Islet precursor cell (in vitro differentiated cells): ENCODE results near the gene HSPB2.
"Not testable (repeated sequence)": the region's sequence is repeated elsewhere in the genome, so short reads cannot be mapped to it uniquely, and the experiment has no call there.

Experiments used
- DNase-seq: peaks from one replicate; pipeline ENCODE4 v3.0.0-alpha.2; 2018

HSPB2 gene

GRCh38 chr11:111912535-111912934, at the start of gene HSPB2:
TSS of gene HSPB2 (plus strand) at chr11:111912734. CDS start at chr11:111912830, 96 bp downstream.
- no peak for DNase-seq

- no peak for DNase-seq
Measured at GRCh38 chr11:111870113-111870512, 42.4 kb upstream of the HSPB2 start.

DNA sequence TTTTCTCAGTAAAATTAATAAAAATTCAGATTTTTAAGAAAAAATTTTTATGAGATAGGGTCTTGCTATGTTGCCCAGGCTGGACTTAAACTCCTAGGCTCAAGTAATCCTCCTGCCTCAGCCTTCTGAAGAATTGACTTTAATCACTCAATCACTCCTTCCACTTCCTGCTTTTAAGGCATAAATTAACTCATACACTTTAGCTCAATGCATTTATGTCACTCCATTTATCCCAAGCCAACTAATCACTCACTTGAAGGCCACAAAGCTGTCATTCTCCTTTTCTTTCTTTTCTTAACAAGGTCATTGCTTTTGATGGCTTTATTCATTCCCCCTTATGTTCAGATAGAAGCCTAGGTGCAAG, 42.0 kb upstream of the HSPB2 start:
- no peak for DNase-seq

GRCh38 chr11:111870886-111871692, 41.4 kb upstream of the HSPB2 start, which contains the start of gene ALG9:
TSS of gene ALG9 (minus strand) at chr11:111871581. CDS start at chr11:111871482, 99 bp downstream.
- DNase-seq, result peak; percentile 88

DNA sequence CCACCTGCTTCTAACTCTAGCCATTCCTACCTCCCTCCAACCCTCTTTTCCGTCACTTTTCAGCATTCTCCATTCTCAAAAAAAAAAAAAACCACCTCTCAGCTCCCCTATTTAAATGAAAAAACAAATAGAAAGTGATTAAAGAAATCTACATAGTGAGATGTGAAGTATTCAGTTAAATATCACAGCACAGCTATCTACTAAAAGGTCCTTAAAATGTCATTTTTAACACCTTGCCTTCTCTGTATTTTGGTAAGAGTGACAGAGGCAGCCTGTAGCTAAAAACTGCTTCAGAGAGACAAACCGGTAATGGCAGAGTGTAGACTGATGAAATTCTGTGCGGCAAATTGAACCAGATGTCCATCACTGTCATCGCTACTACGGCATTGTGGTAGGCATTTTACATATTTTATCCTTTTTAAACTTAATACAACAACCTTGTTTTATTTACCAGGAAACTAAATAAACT, 40.8 kb upstream of the HSPB2 start:
- no peak for DNase-seq

- DNase-seq, result no peak
Measured at GRCh38 chr11:111878385-111878848, 34.1 kb upstream of the HSPB2 start.

GRCh38 chr11:111878849-111879636, 33.5 kb upstream of the HSPB2 start, which contains the start of the genes CFAP68 and FDXACB1:
TSS of gene CFAP68 (plus strand) at chr11:111879541. CDS start at chr11:111879561, 20 bp downstream.
TSS of gene FDXACB1 (minus strand) at chr11:111879165. CDS start at chr11:111879132, 33 bp downstream.
- peak; percentile 99 for DNase-seq

- no peak for DNase-seq
Measured at GRCh38 chr11:111879637-111879960, 32.9 kb upstream of the HSPB2 start.

- DNase-seq, result no peak
Measured at GRCh38 chr11:111882202-111882601, 30.3 kb upstream of the HSPB2 start.

GRCh38 chr11:111885053-111885452, 27.5 kb upstream of the HSPB2 start:
- not testable (repeated sequence) for DNase-seq

DNA sequence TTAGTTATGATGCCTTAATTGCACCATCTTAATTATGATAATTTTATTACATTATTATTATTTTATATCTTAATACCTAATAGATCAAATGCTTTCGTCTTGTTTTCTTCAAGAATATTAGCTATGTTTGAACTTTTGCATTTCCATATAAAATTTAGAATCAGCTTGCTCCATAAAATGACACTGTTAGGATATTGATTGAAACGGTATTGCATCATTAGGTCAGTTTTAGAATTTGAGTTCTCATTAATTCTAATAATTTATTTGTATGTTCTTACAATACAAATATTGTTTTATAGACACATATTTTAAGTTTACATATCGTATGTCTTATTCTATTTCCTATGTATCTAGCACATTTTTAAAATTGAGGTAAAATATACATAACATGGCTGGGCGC, 26.5 kb upstream of the HSPB2 start:
- no peak for DNase-seq

DNA sequence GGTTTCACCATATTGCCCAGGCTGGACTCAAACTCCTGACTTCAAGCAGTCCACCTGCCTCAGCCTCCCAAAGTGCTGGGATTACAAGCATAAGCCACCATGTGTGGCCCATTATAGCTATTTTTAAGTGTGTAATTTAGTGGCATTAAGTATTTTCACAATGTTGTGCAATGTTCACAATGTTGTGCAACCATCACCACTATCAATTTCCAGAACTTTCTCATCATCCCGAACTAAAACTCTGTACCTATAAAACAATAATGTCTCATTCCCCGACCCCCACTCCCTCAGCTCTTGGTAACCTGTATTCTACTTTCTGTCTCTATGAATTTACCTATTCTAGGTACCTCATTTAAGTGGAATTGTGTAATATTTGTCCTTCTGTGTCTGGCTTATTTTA, 25.7 kb upstream of the HSPB2 start:
- no peak for DNase-seq

GRCh38 chr11:111905411-111905810, 7.1 kb upstream of the HSPB2 start:
- no peak for DNase-seq

- DNase-seq, result no peak
Measured at GRCh38 chr11:111906680-111907079, 5.9 kb upstream of the HSPB2 start.

- no peak for DNase-seq
Measured at GRCh38 chr11:111908639-111909305, 3.8 kb upstream of the HSPB2 start.

- no peak for DNase-seq
Measured at GRCh38 chr11:111909378-111909777, 3.2 kb upstream of the HSPB2 start.

DNA sequence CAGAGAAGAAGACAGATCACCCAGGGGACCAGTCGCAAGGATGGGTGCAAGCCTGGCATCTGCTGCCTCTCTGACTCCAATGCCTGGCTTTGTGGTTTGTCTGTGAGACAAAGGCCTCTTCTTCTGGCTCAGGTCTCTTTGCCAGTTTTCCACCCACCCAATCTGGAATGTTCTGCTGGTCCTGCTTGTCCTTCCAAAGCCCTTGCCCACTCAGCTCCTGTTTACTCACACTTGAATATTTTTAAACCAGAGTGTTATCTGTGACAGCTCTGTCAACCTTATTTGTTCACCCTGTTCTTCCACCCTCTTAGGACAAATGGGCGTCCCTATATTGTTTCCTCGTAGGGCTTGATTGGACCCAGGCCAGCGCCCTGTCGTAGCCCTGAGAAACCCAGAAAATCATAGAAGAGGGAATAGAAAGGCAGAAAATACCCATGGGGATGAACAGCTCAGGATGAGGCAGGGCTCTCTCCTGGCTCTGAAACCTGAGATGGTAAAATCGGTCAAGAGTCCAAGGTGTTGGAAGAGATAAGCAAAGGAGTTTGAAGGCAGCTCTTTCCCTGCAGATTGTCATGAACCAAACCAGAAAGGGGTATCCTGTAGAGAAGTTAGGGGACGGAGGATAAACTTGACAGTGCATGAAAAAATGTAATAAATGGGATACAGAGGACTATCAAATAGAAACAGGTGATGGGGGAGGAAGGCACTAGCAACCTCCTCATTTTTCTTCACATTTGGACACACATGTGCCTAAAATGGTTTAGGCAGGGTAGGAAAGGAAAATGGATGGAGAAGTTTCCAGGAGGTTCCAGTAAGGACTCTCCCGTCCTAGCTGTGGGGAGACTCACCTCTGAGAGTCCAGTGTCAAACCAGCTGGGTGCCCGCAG, 1.6 kb upstream of the HSPB2 start:
- no peak for DNase-seq

GRCh38 chr11:111911563-111912401, 752 bp upstream of the HSPB2 start, which contains the start of gene CRYAB:
TSS of gene CRYAB (minus strand) at chr11:111911770. CDS start at chr11:111911724, 46 bp downstream.
- DNase-seq, result peak; percentile 91

DNA sequence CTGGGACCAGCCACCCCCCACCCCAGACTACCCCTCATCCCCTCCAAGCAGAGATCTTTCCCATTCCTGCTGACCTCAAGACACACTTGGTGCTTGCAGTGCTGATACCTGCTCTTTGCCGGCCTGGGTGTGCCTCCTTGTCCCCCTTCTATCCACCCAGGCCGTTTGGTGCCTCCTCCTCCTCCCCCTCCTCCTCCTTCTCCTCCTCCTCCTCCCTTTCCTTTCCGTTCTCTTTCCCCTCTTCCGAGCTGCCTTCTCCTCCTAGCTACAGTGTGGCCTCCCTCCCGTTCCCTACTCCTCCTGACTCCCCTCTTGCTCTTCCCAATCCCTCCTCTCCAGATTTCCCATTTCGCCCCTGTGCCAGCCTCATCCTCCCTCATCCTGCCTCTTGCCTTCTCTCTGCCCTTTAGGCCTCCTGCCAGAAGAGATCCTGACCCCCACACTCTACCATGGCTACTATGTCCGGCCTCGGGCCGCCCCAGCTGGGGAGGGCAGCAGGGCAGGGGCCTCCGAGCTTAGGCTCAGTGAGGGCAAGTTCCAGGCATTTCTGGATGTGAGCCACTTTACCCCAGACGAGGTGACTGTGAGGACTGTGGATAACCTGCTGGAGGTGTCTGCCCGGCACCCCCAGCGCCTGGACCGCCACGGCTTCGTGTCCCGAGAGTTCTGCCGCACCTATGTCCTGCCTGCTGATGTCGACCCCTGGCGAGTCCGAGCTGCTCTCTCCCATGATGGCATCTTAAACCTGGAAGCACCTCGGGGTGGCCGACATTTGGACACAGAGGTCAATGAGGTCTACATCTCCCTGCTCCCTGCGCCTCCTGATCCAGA, 712 bp downstream of the HSPB2 start:
- DNase-seq, result no peak

DNA sequence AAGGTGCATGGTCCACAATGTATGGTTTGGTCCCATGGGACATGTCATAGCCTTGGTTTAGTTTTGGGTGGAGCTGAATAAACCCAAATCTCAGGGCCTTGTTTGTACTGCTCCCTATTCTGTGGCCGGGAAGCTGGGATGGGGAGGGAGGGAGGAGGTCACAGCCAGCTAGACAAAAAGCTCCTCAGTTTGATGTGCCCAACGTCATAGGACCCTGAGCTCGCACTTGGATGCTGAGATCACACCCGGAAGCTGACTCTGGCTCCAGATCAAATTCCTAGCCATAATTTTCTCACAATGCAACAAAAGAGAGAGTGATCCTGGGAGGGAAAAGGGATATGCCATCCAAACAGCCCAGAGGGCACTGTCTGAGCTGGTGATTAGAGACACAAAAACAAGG, 1.5 kb downstream of the HSPB2 start:
- DNase-seq, result no peak
